Pancreas (tissue), 10 donors: ENCODE results near the gene RTN4RL1. TPM values are rescaled to one million over a fixed set of nuclear protein-coding genes. Genes with fewer than 3 reads are reported as not detected.
A peak's percentile ranks its signal among the peaks of the same experiment; 100 is the strongest.

ENCODE experiments used
- ATAC-seq, 4 donors: fragments of 200-7000 bp; cut with Tn5 transposase; one replicate each; pipeline versions ENCODE4 v1.8.0 to v1.9.1; 2020; ENCODE audit warnings: mild to moderate bottlenecking in 4 of 4, moderate library complexity in 4 of 4
- DNase-seq, 6 donors: peaks; one replicate each; pipeline ENCODE4 v3.0.0-alpha.2; 2020
- FAIRE-seq: peaks from 2 replicates; lab custom pipeline; 2012; peaks lifted over from hg19 to GRCh38; lab: Jason Lieb, UNC
- H3K27ac ChIP-seq, 4 donors: fragments of 200-600 bp; sonication (generic); 1 replicate in 3 of 4; 2 replicates in 1 of 4; pipeline versions ENCODE4 v1.5.0 to v1.8.0; 2020
- H3K27me3 ChIP-seq, 4 donors: fragments of 200-600 bp; one replicate each; pipeline ENCODE4 v1.8.0; 2021
- H3K36me3 ChIP-seq, 3 donors: fragments of 200-600 bp; sonication (generic) in 1 of 3; one replicate each; pipeline versions ENCODE4 v1.5.0 to v1.8.0; 2020 to 2021
- H3K4me1 ChIP-seq, 3 donors: fragments of 200-600 bp; one replicate each; pipeline ENCODE4 v1.8.0; 2021
- H3K4me3 ChIP-seq, 4 donors: fragments of 200-600 bp; sonication (generic) in 2 of 4; one replicate each; pipeline versions ENCODE4 v1.5.0 to v1.8.0; 2020 to 2021
- H3K9me3 ChIP-seq, 4 donors: fragments of 200-600 bp; one replicate each; pipeline ENCODE4 v1.8.0; 2021
- WGBS, 2 donors: extraction: QIAGEN DNeasy Blood & Tissue Kit; methylation state at CpG; one replicate each; pipeline ENCODE4 v1.1.7; 2013; 5-methylcytosine and 5-hydroxymethylcytosine counted together
- intact Hi-C, 3 donors: fragments of 100-400 bp; cut with DNase I; formaldehyde crosslinking; loops; one replicate each; pipeline versions ENCODE4 v1.11.1 to v1.14.2; 2022
- polyA plus RNA-seq, 2 donors: library from polyadenylated mRNA; stranded (reverse); fragments of 200-250 nt; gene quantifications; one replicate each; pipeline ENCODE4 v1.2.3, GENCODE V29; 2013
- total RNA-seq, 6 donors: library from RNA; stranded (reverse); fragmentation: NEBNext Ultra II Directional in 4 of 6; extraction: Animal tissue kit (Norgen Biotek cat#: 25700) in 4 of 6; gene quantifications; one replicate each; pipeline versions ENCODE4 v1.2.1 to v1.2.4, GENCODE V29; 2021 to 2023
- TF ChIP-seq, protein P1 (sequence below), 4 donors: fragments of 200-600 bp; sonication (generic) in 3 of 4; IDR thresholded peaks; one replicate each; pipeline versions ENCODE4 v1.5.0 to v1.8.0; 2021; ENCODE audit warnings: antibody characterized with exemption in 4 of 4
- donor health status: healthy with polysubstance abuse.
- donor health status: DM: no; HTN: no; CAD: no; lungs with moderate emphysema.
- donor health status: DM: no; HTN: no; CAD: no.
- donor health status: control.
- donor health status: control.
- donor health status: Bipolar disorder and iron deficiency.
- donor health status: DM: yes; HTN: yes; CAD: no.
- donor health status: DM: no; HTN: no; CAD: no.
- donor health status: DM: no; HTN: no; CAD: no.
- donor health status: DM: yes; HTN: yes; CAD: no.

The RTN4RL1 gene
- total and polyA plus RNA-seq, 8 donors: 0.93 to 3.6 (median 2.1) TPM

DNA sequence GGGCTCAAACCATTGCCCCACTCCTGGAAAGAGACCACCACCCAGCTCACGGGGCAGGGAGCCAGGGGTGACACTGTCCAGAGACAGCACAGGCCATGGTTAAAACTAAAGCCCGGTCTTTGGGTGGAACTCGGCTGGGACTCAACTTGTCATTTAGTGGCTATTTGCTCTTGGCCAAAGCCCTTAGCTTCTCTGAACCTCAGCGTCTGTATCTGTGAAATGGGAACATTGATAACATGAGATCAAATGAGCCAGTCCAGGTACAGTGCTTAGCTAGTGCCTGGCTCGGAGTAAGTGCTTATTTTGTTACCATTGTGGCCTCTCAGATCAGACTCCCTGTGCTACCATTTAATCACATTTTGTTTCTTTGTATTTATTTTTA is 48.5 kb downstream of the RTN4RL1 start:
- 77 to 86% methylated on average over 5 of the region's 5 CpGs for WGBS, 2 donors
- H3K36me3 ChIP-seq: no peaks in the 10 kb centered on the region
- no peaks in the 10 kb centered on the region for H3K27me3 ChIP-seq
- DNase-seq (no peak), FAIRE-seq (no peak), ATAC-seq (no peak)
- H3K4me1 ChIP-seq: no peaks in the 10 kb centered on the region
- intact Hi-C loops: no loop called here
- no peak overlapping the region for H3K27ac ChIP-seq
- TF ChIP-seq, protein P1, sequence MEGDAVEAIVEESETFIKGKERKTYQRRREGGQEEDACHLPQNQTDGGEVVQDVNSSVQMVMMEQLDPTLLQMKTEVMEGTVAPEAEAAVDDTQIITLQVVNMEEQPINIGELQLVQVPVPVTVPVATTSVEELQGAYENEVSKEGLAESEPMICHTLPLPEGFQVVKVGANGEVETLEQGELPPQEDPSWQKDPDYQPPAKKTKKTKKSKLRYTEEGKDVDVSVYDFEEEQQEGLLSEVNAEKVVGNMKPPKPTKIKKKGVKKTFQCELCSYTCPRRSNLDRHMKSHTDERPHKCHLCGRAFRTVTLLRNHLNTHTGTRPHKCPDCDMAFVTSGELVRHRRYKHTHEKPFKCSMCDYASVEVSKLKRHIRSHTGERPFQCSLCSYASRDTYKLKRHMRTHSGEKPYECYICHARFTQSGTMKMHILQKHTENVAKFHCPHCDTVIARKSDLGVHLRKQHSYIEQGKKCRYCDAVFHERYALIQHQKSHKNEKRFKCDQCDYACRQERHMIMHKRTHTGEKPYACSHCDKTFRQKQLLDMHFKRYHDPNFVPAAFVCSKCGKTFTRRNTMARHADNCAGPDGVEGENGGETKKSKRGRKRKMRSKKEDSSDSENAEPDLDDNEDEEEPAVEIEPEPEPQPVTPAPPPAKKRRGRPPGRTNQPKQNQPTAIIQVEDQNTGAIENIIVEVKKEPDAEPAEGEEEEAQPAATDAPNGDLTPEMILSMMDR (IDR thresholded peaks at IDR 0.05): no peak
- no peaks in the 10 kb centered on the region for H3K9me3 ChIP-seq
- H3K4me3 ChIP-seq: no peak overlapping the region

DNA sequence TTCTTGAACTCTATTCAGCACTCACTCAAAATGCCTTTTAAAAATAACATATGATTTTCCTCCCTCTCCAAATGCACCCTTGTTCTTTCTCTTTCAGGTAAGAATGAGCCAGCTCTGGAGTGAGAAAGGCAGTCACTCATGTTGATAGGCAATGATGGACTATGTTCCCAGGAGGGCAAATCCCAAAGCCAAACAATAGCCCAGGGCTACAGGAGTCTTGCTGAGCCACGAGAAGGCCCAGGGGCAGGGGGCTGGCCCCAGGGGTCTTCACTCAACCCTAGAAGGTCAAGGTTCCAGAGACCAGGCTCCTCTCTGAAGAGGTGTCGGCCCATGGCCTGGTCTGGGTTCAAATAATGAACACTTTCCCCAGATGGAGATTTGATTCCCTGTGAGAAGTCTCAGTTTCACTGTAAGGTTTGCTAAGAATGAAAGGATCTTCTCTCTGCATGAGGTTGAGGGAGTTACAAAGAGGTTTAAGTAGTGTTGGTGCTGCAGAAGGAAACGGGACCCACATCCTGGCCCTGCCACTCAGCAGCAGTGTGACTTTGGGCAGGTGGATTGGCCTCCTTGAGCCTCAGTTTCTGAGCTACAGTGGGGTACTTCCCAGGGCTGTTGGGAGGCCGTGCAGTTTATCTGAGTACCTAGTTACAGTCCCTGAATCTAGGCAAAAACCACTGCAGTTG is 49.0 kb downstream of the RTN4RL1 start:
- DNase-seq (no peak), FAIRE-seq (no peak), ATAC-seq (no peak)
- Histone ChIP-seq H3K4me3 (no peak overlapping the region), H3K36me3 (no peaks in the 10 kb centered on the region), H3K27ac (no peak overlapping the region), H3K27me3 (no peaks in the 10 kb centered on the region), H3K9me3 (no peaks in the 10 kb centered on the region), H3K4me1 (no peaks in the 10 kb centered on the region)
- WGBS, 2 donors: 81 to 88% methylated on average over 4 of the region's 4 CpGs
- TF ChIP-seq, protein P1 (IDR thresholded peaks at IDR 0.05): no peak
- intact Hi-C loops: no loop called here

DNA sequence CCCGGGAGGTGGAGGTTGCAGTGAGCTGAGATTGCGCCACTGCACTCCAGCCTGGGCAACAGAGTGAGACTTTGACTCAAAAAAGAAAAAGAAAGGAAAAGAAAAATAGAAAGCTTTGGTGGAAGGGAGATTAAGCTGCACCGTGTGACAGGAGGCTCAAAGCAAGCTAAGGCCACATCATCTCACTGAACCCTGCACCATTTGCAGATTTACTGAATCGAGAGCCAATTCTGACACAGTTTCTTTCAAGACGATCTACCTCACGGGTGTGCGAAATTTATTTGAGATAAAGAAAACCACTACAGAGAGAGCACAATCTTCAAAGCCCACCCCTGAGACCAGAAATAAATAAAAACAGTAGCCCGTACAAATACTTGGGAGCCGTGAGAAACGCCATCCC is 49.6 kb downstream of the RTN4RL1 start:
- intact Hi-C loops: no loop called here
- no peak overlapping the region for H3K27ac ChIP-seq
- ATAC-seq (no peak), DNase-seq (no peak), FAIRE-seq (no peak)
- H3K4me3 ChIP-seq: no peak overlapping the region
- 89 to 93% methylated on average over 10 of the region's 10 CpGs for WGBS, 2 donors
- no peaks in the 10 kb centered on the region for H3K36me3 ChIP-seq
- H3K27me3 ChIP-seq: no peaks in the 10 kb centered on the region
- no peaks in the 10 kb centered on the region for H3K4me1 ChIP-seq
- TF ChIP-seq, protein P1 (IDR thresholded peaks at IDR 0.05): no peak
- H3K9me3 ChIP-seq: no peaks in the 10 kb centered on the region

DNA sequence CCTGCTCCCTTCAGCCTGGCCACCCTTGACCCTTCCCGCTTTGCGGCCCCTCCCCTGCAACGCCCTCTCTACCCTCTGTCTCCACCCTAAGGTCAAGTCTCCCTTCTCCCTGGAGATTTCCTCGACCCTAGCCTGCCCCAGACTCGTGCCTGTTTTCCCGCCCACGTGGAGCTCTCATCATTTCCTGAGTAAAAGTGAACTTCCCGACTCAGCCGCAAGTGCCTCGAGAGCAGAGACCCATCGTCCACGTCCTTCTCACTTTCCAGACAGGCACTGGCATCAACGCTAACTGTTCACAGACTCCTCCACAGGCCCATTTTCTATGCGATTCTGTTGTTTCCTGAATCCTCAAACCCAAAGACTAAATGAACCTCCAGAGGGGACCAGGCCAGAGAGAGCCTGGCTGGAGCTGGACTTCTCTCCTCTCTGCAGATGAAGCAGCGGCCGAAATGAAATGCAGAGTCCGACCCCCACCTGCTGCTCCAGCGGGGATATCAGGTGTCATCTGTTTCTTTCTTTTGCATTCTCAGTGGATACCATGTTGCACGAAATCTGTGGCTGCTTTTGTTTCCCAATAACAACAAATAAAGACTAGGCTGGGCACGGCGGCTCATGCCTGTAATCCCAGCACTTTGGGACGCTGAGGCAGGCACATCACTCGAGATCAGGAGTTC is 52.5 kb downstream of the RTN4RL1 start:
- Histone ChIP-seq H3K4me3 (no peak overlapping the region), H3K27me3 (no peaks in the 10 kb centered on the region), H3K4me1 (no peaks in the 10 kb centered on the region), H3K36me3 (no peaks in the 10 kb centered on the region), H3K27ac (no peak overlapping the region), H3K9me3 (no peaks in the 10 kb centered on the region)
- intact Hi-C loops: no loop called here
- FAIRE-seq (no peak), DNase-seq (no peak), ATAC-seq (peak in 2 of 4 donors; percentile 15 to 34)
- WGBS, 2 donors: 76 to 79% methylated on average over 23 of the region's 23 CpGs
- TF ChIP-seq, protein P1 (IDR thresholded peaks at IDR 0.05): no peak

DNA sequence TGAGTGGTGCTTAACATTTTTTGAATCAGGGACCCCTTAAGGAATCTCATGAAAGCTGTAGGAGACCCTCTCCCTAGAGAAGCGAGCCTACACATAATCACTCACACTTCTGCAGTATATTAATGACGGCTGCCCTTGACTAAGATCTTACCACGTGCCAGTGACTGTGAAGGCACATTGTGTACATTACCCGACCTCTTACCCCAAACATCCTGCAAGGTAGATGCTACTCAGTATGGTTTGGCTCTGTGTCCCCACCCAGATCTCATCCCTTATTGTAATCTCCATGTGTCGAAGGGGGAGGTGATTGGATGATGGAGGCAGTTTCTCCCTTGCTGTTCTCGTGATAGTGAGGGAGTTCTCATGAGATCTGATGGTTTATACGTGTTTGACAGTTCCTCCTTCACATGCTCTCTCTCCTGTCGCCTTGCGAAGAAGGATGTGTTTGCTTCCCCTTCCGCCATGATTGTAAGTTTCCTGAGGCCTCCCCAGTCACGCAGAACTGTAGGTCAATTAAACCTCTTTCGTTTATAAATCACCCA is 54.2 kb downstream of the RTN4RL1 start:
- 87 to 90% methylated on average over 12 of the region's 12 CpGs for WGBS, 2 donors
- FAIRE-seq (no peak), ATAC-seq (no peak), DNase-seq (no peak)
- TF ChIP-seq, protein P1 (IDR thresholded peaks at IDR 0.05): no peak
- Histone ChIP-seq H3K9me3 (no peaks in the 10 kb centered on the region), H3K36me3 (no peaks in the 10 kb centered on the region), H3K27me3 (no peaks in the 10 kb centered on the region), H3K27ac (no peak overlapping the region), H3K4me3 (no peak overlapping the region), H3K4me1 (no peaks in the 10 kb centered on the region)
- intact Hi-C loops: no loop called here
